Naive B cell (primary cell): ENCODE results near the gene EXOC8. TPM values are rescaled to one million over a fixed set of nuclear protein-coding genes. Genes with fewer than 3 reads are reported as not detected.

Experiments used
- polyA plus RNA-seq, 6 donors: library from polyadenylated mRNA; unstranded; fragments of 300-500 nt; fragmentation: Illumina TruSeq; gene quantifications; one replicate each; pipeline ENCODE4 v1.2.3, GENCODE V29; 2021; ENCODE audit warnings: low read depth in 6 of 6

Gene EXOC8
- polyA plus RNA-seq, 6 donors from 2014 or later, result 3.2 to 6.0 (median 4.5) TPM

Other genes with a start within 250 kb of the EXOC8 start
- gene TRIM67, start 175.8 kb downstream of the EXOC8 start, polyA plus RNA-seq, result not detected
- 10 to 100 TPM; 30.7 to 42.0 (median 38.0) TPM for gene GNPAT, start 96.6 kb downstream of the EXOC8 start, polyA plus RNA-seq
- 10 to 100 TPM; 15.6 to 24.7 (median 19.3) TPM for gene SPRTN, start 441 bp upstream of the EXOC8 start, polyA plus RNA-seq
- 10 to 100 TPM; 16.4 to 30.6 (median 21.6) TPM for gene EGLN1, start 84.4 kb upstream of the EXOC8 start, polyA plus RNA-seq
- 100 to 1,000 TPM in 1 of 6 donors, 10 to 100 TPM in 5; 88.6 to 109 (median 92.6) TPM for gene TSNAX, start 190.8 kb upstream of the EXOC8 start, polyA plus RNA-seq